ENCODE data around the gene TRERF1.

TRERF1 gene

DNA sequence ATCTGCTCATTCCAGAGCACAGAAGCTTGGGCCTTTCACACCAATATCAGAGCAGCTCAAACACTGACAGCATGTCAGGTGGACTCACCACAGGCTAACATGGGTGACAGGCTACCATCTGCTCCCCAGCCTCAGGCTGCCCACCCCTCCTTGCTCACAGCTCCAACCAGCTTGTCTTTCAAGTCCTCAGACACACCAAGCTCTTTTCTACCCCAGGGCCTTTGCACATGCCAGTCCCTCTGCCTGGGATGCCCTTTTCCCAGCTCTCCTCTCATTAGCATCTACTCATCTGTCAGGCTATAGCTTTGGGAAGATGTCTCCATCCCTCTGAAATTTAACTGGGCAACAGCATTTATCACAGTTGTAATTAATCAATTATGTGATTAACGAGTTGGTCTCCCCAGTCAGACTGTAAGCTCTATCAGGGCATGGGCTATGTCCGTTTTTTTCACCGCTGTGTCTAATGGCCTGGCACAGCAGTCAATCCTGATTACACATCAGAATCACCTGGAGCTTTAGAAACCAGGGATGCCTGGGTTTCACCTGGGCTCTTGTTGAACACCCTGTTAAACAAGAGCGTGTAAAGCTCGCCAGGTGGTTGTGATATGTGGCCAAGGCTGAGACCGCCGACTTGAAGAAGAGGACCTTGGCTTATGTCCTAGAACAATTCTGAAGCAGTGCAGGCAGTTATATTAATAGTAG is 145.1 kb downstream of the TRERF1 start:
- no peaks in the 10 kb centered on the region for H3K36me3 ChIP-seq (ENCODE audit: low read length)
- H2AFZ ChIP-seq (ENCODE audit: low read depth, low read length, severe bottlenecking): no peak overlapping the region
- TF ChIP-seq, protein P1, sequence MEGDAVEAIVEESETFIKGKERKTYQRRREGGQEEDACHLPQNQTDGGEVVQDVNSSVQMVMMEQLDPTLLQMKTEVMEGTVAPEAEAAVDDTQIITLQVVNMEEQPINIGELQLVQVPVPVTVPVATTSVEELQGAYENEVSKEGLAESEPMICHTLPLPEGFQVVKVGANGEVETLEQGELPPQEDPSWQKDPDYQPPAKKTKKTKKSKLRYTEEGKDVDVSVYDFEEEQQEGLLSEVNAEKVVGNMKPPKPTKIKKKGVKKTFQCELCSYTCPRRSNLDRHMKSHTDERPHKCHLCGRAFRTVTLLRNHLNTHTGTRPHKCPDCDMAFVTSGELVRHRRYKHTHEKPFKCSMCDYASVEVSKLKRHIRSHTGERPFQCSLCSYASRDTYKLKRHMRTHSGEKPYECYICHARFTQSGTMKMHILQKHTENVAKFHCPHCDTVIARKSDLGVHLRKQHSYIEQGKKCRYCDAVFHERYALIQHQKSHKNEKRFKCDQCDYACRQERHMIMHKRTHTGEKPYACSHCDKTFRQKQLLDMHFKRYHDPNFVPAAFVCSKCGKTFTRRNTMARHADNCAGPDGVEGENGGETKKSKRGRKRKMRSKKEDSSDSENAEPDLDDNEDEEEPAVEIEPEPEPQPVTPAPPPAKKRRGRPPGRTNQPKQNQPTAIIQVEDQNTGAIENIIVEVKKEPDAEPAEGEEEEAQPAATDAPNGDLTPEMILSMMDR (IDR thresholded peaks at IDR 0.05; ENCODE audit: insufficient read depth, low read length, poor library complexity, severe bottlenecking): no peak
- no peak for TF ChIP-seq EZH2phosphoT487 (conservative IDR thresholded peaks at IDR 0.05; ENCODE audit: low read length)
- H4K20me1 ChIP-seq (ENCODE audit: low read depth, low read length): no peaks in the 10 kb centered on the region
- no peak overlapping the region for H3K4me2 ChIP-seq (ENCODE audit: low read depth, low read length, poor library complexity, severe bottlenecking)
- H3K4me3 ChIP-seq (ENCODE audit: insufficient read depth, low read length, poor library complexity, severe bottlenecking): no peak overlapping the region
- no peak overlapping the region for H3K9ac ChIP-seq (ENCODE audit: low read length)
- no peaks in the 10 kb centered on the region for H3K9me2 ChIP-seq (replicated peaks; ENCODE audit: insufficient read depth, low read length)
- no peaks in the 10 kb centered on the region for H3K27me3 ChIP-seq (ENCODE audit: low read length)
- H3F3A ChIP-seq (ENCODE audit: insufficient read depth): no peaks in the 10 kb centered on the region
- H3K9me3 ChIP-seq (ENCODE audit: insufficient read depth, low read length): no peaks in the 10 kb centered on the region
- no peak overlapping the region for H3K27ac ChIP-seq (ENCODE audit: low read depth, low read length)
- no peaks in the 10 kb centered on the region for H3K79me2 ChIP-seq (ENCODE audit: insufficient read depth, low read length)

DNA sequence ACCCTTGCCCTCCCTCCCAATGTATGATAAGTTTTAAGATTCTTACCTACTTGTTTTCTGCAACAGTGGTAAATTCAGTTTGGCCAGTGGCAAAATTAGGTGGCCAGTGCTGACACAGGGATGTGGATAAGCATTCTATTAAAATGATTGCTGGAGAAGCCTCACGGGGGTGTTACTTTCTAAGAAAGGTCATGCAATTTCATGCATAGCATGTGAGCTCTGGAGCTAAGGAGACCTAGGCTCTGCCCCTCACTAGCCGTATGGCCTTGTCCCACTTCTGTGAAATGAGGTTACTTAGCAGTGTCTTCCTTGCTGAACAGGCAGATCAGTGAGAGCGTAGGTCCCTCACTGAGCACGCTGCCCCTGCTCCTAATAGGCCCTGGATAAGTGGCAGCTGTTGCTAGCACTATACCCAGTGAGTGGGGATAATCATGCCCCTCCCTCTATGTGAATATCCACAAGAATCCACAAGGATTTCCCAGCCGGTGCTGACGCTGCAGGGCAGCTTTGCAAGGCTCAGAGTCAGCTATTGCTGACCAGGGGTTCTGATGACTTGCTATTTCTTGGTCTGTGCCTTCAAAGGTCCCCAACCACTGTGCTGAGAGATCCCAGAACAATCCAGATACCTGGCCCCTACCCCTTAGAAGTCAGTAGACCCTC is 147.5 kb downstream of the TRERF1 start:
- TF ChIP-seq, protein P1 (IDR thresholded peaks at IDR 0.05; ENCODE audit: insufficient read depth, low read length, poor library complexity, severe bottlenecking): no peak
- no peak for TF ChIP-seq EZH2phosphoT487 (conservative IDR thresholded peaks at IDR 0.05; ENCODE audit: low read length)
- Histone ChIP-seq H3K27me3 (ENCODE audit: low read length) (no peaks in the 10 kb centered on the region), H3K4me3 (ENCODE audit: insufficient read depth, low read length, poor library complexity, severe bottlenecking) (no peak overlapping the region), H3K36me3 (ENCODE audit: low read length) (no peaks in the 10 kb centered on the region), H3K9ac (ENCODE audit: low read length) (no peak overlapping the region), H3F3A (ENCODE audit: insufficient read depth) (no peaks in the 10 kb centered on the region), H4K20me1 (ENCODE audit: low read depth, low read length) (no peaks in the 10 kb centered on the region), H2AFZ (ENCODE audit: low read depth, low read length, severe bottlenecking) (no peak overlapping the region), H3K79me2 (ENCODE audit: insufficient read depth, low read length) (no peaks in the 10 kb centered on the region), H3K9me2 (replicated peaks; ENCODE audit: insufficient read depth, low read length) (no peaks in the 10 kb centered on the region), H3K4me2 (ENCODE audit: low read depth, low read length, poor library complexity, severe bottlenecking) (no peak overlapping the region), H3K27ac (ENCODE audit: low read depth, low read length) (no peak overlapping the region), H3K9me3 (ENCODE audit: insufficient read depth, low read length) (no peaks in the 10 kb centered on the region)

- Histone ChIP-seq H2AFZ (ENCODE audit: low read depth, low read length, severe bottlenecking) (no peak overlapping the region), H3K4me3 (ENCODE audit: insufficient read depth, low read length, poor library complexity, severe bottlenecking) (no peak overlapping the region), H3K9ac (ENCODE audit: low read length) (no peak overlapping the region), H3K36me3 (ENCODE audit: low read length) (no peaks in the 10 kb centered on the region), H3K27me3 (ENCODE audit: low read length) (no peaks in the 10 kb centered on the region), H3K79me2 (ENCODE audit: insufficient read depth, low read length) (no peaks in the 10 kb centered on the region), H4K20me1 (ENCODE audit: low read depth, low read length) (no peaks in the 10 kb centered on the region), H3K9me3 (ENCODE audit: insufficient read depth, low read length) (no peaks in the 10 kb centered on the region), H3K4me2 (ENCODE audit: low read depth, low read length, poor library complexity, severe bottlenecking) (no peak overlapping the region), H3K27ac (ENCODE audit: low read depth, low read length) (no peak overlapping the region), H3K9me2 (replicated peaks; ENCODE audit: insufficient read depth, low read length) (no peaks in the 10 kb centered on the region), H3F3A (ENCODE audit: insufficient read depth) (no peaks in the 10 kb centered on the region)
- no peak for TF ChIP-seq EZH2phosphoT487 (conservative IDR thresholded peaks at IDR 0.05; ENCODE audit: low read length)
- TF ChIP-seq, protein P1 (IDR thresholded peaks at IDR 0.05; ENCODE audit: insufficient read depth, low read length, poor library complexity, severe bottlenecking): no peak
These were observed 149.3 kb downstream of the TRERF1 start for GRCh38 chr6:42302411-42302810.
